Subcutaneous adipose tissue (tissue), 4 donors: ENCODE data around the gene CRYGB. TPM values are rescaled to one million over a fixed set of nuclear protein-coding genes. Genes with fewer than 3 reads are reported as not detected.

Source experiments
- CTCF ChIP-seq: fragments of 450-650 bp; IDR thresholded peaks from one replicate; pipeline ENCODE4 v1.5.1; 2016; ENCODE audit warnings: low read depth, mild to moderate bottlenecking, control low read depth, antibody characterized with exemption, moderate library complexity
- total RNA-seq, 4 donors: library from RNA; depleted of rRNA; stranded (reverse); fragments of >200 nt; gene quantifications; one replicate each; pipeline ENCODE4 v1.1.0, GENCODE V29; 2016

Gene CRYGB
- total RNA-seq: not detected

- no peak for TF ChIP-seq CTCF
Measured at GRCh38 chr2:208146006-208146405, at the start of gene CRYGB. CRYGB (minus strand) TSS chr2:208146158; CDS start chr2:208146120, 38 bp downstream.

GRCh38 chr2:208195531-208195930 lies 49.6 kb upstream of the CRYGB start:
- no peak for TF ChIP-seq CTCF

- no peak for TF ChIP-seq CTCF
Measured at GRCh38 chr2:208192611-208193236, 46.8 kb upstream of the CRYGB start.

- TF ChIP-seq CTCF: no peak
Measured at GRCh38 chr2:208189810-208190503, 44.0 kb upstream of the CRYGB start, which contains the start of gene C2orf80. C2orf80 (minus strand) TSS chr2:208190030; CDS start chr2:208186986, 3,044 bp downstream.

- no peak for TF ChIP-seq CTCF
Measured at GRCh38 chr2:208189069-208189809, 43.3 kb upstream of the CRYGB start.

- TF ChIP-seq CTCF: no peak
Measured at GRCh38 chr2:208186893-208187292, 40.9 kb upstream of the CRYGB start.

GRCh38 chr2:208186465-208186864 lies 40.5 kb upstream of the CRYGB start:
- TF ChIP-seq CTCF: no peak
